Activated CD8-positive, alpha-beta memory T cell treated with anti-CD3 and anti-CD28 coated beads for 36 hours (primary cell): ENCODE data around the gene ZCCHC2. TPM values are rescaled to one million over a fixed set of nuclear protein-coding genes. Genes with fewer than 3 reads are reported as not detected.

ENCODE experiments used
- CTCF ChIA-PET: fragments of 350-600 bp; sonication (Branson Sonifier 250); formaldehyde crosslinking; loops from one replicate; lab custom pipeline; 2021; ENCODE audit warnings: antibody characterized with exemption; lab: Charles Lee
- POLR2A ChIA-PET: fragments of 350-600 bp; sonication (Branson Sonifier 250); formaldehyde crosslinking; loops from one replicate; lab custom pipeline; 2021; ENCODE audit warnings: antibody characterized with exemption; lab: Charles Lee
- total RNA-seq, 2 experiments: library from RNA; stranded (reverse); gene quantifications; one replicate each; pipeline ENCODE4 v1.2.3, GENCODE V29; 2021

ZCCHC2 gene
- total RNA-seq, 2 experiments from 2014 or later, result 32.6 to 32.8 TPM

- ChIA-PET CTCF (interaction anchor here (1.8 kb wide), 1 partner anchor 81 kb away, joined by 9 read pairs; no protein-coding TSS in a partner anchor), POLR2A (interaction anchor here (0.6 to 1.1 kb wide), 7 partner anchors 16 to 554 kb away, joined by 3 to 9 read pairs (median 3); partner anchors contain the start of gene ZCCHC2)
Observed at GRCh38 chr18:62506495-62507143, 16.2 kb upstream of the ZCCHC2 start.

- ChIA-PET CTCF (no interaction called here), POLR2A (no interaction called here)
Observed at GRCh38 chr18:62509779-62510178, 13.0 kb upstream of the ZCCHC2 start.

- ChIA-PET POLR2A (no interaction called here), CTCF (no interaction called here)
Observed at GRCh38 chr18:62510789-62511188, 12.0 kb upstream of the ZCCHC2 start.

- CTCF ChIA-PET, result interaction anchor here (1.0 to 1.3 kb wide), 3 partner anchors 9 to 62 kb away, joined by 3 to 4 read pairs (median 3); no protein-coding TSS in a partner anchor
- POLR2A ChIA-PET, result no interaction called here
Observed at GRCh38 chr18:62512532-62512931, 10.3 kb upstream of the ZCCHC2 start.

- POLR2A ChIA-PET, result no interaction called here
- CTCF ChIA-PET, result interaction anchor here (1.0 to 1.3 kb wide), 3 partner anchors 10 to 63 kb away, joined by 3 to 4 read pairs (median 3); no protein-coding TSS in a partner anchor
Observed at GRCh38 chr18:62512996-62513395, 9.8 kb upstream of the ZCCHC2 start.

- POLR2A ChIA-PET, result no interaction called here
- CTCF ChIA-PET, result no interaction called here
Observed at GRCh38 chr18:62514570-62514969, 8.3 kb upstream of the ZCCHC2 start.

- ChIA-PET POLR2A (no interaction called here), CTCF (no interaction called here)
Observed at GRCh38 chr18:62516242-62516641, 6.6 kb upstream of the ZCCHC2 start.

- CTCF ChIA-PET, result no interaction called here
- POLR2A ChIA-PET, result no interaction called here
Observed at GRCh38 chr18:62518460-62519375, 4.1 kb upstream of the ZCCHC2 start.

- ChIA-PET CTCF (no interaction called here), POLR2A (no interaction called here)
Observed at GRCh38 chr18:62519684-62520083, 3.1 kb upstream of the ZCCHC2 start.

- ChIA-PET POLR2A (interaction anchor here (0.6 kb wide), 1 partner anchor 129 kb away, joined by 6 read pairs; no protein-coding TSS in a partner anchor), CTCF (interaction anchor here (0.6 to 1.8 kb wide), 3 partner anchors 95 to 101 kb away, joined by 3 to 7 read pairs (median 5); no protein-coding TSS in a partner anchor)
Observed at GRCh38 chr18:62521082-62521481, 1.7 kb upstream of the ZCCHC2 start.

- ChIA-PET POLR2A (interaction anchor here (0.6 to 1.9 kb wide), 4 partner anchors 15 to 129 kb away, joined by 4 to 16 read pairs (median 8); no protein-coding TSS in a partner anchor), CTCF (interaction anchor here (0.6 to 1.8 kb wide), 3 partner anchors 96 to 102 kb away, joined by 3 to 7 read pairs (median 5); no protein-coding TSS in a partner anchor)
Observed at GRCh38 chr18:62521593-62521992, 1.2 kb upstream of the ZCCHC2 start.

- CTCF ChIA-PET, result interaction anchor here (0.9 to 1.8 kb wide), 3 partner anchors 76 to 101 kb away, joined by 4 to 7 read pairs (median 5); no protein-coding TSS in a partner anchor
Observed at GRCh38 chr18:62522178-62522503, 684 bp upstream of the ZCCHC2 start.

GRCh38 chr18:62523255-62523588, 397 bp downstream of the ZCCHC2 start:
- ChIA-PET POLR2A (interaction anchor here (1.4 to 1.9 kb wide), 5 partner anchors 10 to 336 kb away, joined by 3 to 9 read pairs (median 6); partner anchors contain the start of genes PIGN and RELCH), CTCF (no interaction called here)

More at GRCh38 chr18:62522178-62522503, 684 bp upstream of the ZCCHC2 start:
- POLR2A ChIA-PET, result interaction anchor here (0.7 to 1.9 kb wide), 5 partner anchors 11 to 102 kb away, joined by 3 to 16 read pairs (median 6); no protein-coding TSS in a partner anchor

GRCh38 chr18:62523631-62524439, 1.0 kb downstream of the ZCCHC2 start:
- POLR2A ChIA-PET, result interaction anchor here (0.5 to 1.5 kb wide), 3 partner anchors 14 to 337 kb away, joined by 4 to 6 read pairs (median 5); partner anchors contain the start of genes PIGN and RELCH
- CTCF ChIA-PET, result interaction anchor here (0.9 kb wide), 1 partner anchor 60 kb away, joined by 3 read pairs; no protein-coding TSS in a partner anchor

- POLR2A ChIA-PET, result interaction anchor here (0.5 to 1.5 kb wide), 3 partner anchors 13 to 337 kb away, joined by 4 to 6 read pairs (median 5); partner anchors contain the start of genes PIGN and RELCH
- CTCF ChIA-PET, result interaction anchor here (0.9 kb wide), 1 partner anchor 59 kb away, joined by 3 read pairs; no protein-coding TSS in a partner anchor
Observed at GRCh38 chr18:62524440-62525200, 1.8 kb downstream of the ZCCHC2 start.

- ChIA-PET CTCF (interaction anchor here (0.7 kb wide), 1 partner anchor 22 kb away, joined by 3 read pairs; no protein-coding TSS in a partner anchor), POLR2A (no interaction called here)
Observed at GRCh38 chr18:62525608-62526007, 2.8 kb downstream of the ZCCHC2 start.
